Left renal cortex interstitium (tissue), 4 donors: ENCODE measurements around the gene MED23. TPM values are rescaled to one million over a fixed set of nuclear protein-coding genes. Genes with fewer than 3 reads are reported as not detected.
"Not testable (repeated sequence)": the region's sequence is repeated elsewhere in the genome, so short reads cannot be mapped to it uniquely, and the experiment has no call there.

ENCODE experiments used
- DNase-seq, 4 donors: peaks; one replicate each; pipeline ENCODE4 v3.0.0-alpha.2; 2013; ENCODE audit warnings: low read depth in 4 of 4, low spot score in 2 of 4, missing footprints in 1 of 4
- polyA plus RNA-seq, 4 donors: library from polyadenylated mRNA; unstranded; fragments of 120-200 nt; gene quantifications; one replicate each; pipeline ENCODE4 v1.2.1, GENCODE V29; 2013; ENCODE audit not compliant: insufficient read length in 4 of 4

The MED23 gene
- polyA plus RNA-seq, 4 donors = 42.3 to 63.6 (median 50.6) TPM

- DNase-seq = no peak
Observed at GRCh38 chr6:131586543-131586942, 41.5 kb downstream of the MED23 start.

- no peak for DNase-seq
Observed at GRCh38 chr6:131581523-131581922, 46.5 kb downstream of the MED23 start.

- DNase-seq = no peak
Observed at GRCh38 chr6:131575834-131576478, 52.1 kb downstream of the MED23 start.

- DNase-seq = no peak
Observed at GRCh38 chr6:131574686-131575085, 53.4 kb downstream of the MED23 start.

GRCh38 chr6:131574133-131574532, 53.9 kb downstream of the MED23 start:
- no peak for DNase-seq

GRCh38 chr6:131572686-131573415, 55.2 kb downstream of the MED23 start, which contains the start of gene ARG1:
Gene ARG1 (plus strand): TSS chr6:131573226. CDS start chr6:131573283, 57 bp downstream.
- no peak for DNase-seq

GRCh38 chr6:131568726-131569125, 59.3 kb downstream of the MED23 start:
- no peak for DNase-seq

GRCh38 chr6:131565056-131565455, 63.0 kb downstream of the MED23 start:
- no peak for DNase-seq

GRCh38 chr6:131561925-131562707, 65.9 kb downstream of the MED23 start:
- DNase-seq = no peak

GRCh38 chr6:131558922-131559321, 69.1 kb downstream of the MED23 start:
- DNase-seq = no peak

GRCh38 chr6:131555992-131556391, 72.0 kb downstream of the MED23 start:
- DNase-seq = no peak

- no peak for DNase-seq
Observed at GRCh38 chr6:131552572-131552971, 75.5 kb downstream of the MED23 start.

- no peak for DNase-seq
Observed at GRCh38 chr6:131551902-131552301, 76.1 kb downstream of the MED23 start.

GRCh38 chr6:131549811-131550210, 78.2 kb downstream of the MED23 start:
- DNase-seq = no peak

GRCh38 chr6:131548441-131548840, 79.6 kb downstream of the MED23 start:
- DNase-seq = no peak

GRCh38 chr6:131547488-131547887, 80.6 kb downstream of the MED23 start:
- DNase-seq = no peak

- no peak for DNase-seq
Observed at GRCh38 chr6:131545317-131545716, 82.7 kb downstream of the MED23 start.

GRCh38 chr6:131538615-131539014, 89.4 kb downstream of the MED23 start:
- DNase-seq = not testable (repeated sequence)

- DNase-seq = no peak
Observed at GRCh38 chr6:131532580-131533039, 95.4 kb downstream of the MED23 start.

GRCh38 chr6:131531681-131532080, 96.4 kb downstream of the MED23 start:
- not testable (repeated sequence) for DNase-seq

- DNase-seq = not testable (repeated sequence)
Observed at GRCh38 chr6:131530936-131531335, 97.1 kb downstream of the MED23 start.
